ENCODE results near the gene UAP1L1. TPM values are rescaled to one million over a fixed set of nuclear protein-coding genes. Genes with fewer than 3 reads are reported as not detected.

UAP1L1 gene
- polyA plus RNA-seq, 4 donors, result 0.89 to 25.8 (median 5.3) TPM

GRCh38 chr9:137052998-137053943, 24.0 kb upstream of the UAP1L1 start:
- peak overlapping the region in 2 of 3 donors; percentile 13 to 66 for H3K4me3 ChIP-seq (ENCODE audit: low read depth in 1 of 3, low read length in 3 of 3)
- FAIRE-seq, result no peak
- peaks cover 0 to 39% (median 14%) of the 10 kb centered on the region in 3 donors for H3K27me3 ChIP-seq (ENCODE audit: control insufficient read depth in 3 of 3, insufficient read depth in 3 of 3, low read length in 3 of 3)
- 14 to 21% (median 14%) methylated on average over 48 to 71 of the region's 71 CpGs for WGBS, 3 donors
- peaks cover 4 to 32% (median 6%) of the 10 kb centered on the region in 3 donors for H3K4me1 ChIP-seq (ENCODE audit: control insufficient read depth in 3 of 3, insufficient read depth in 2 of 3, low read depth in 1 of 3, low read length in 2 of 3)
- no peak for DNase-seq
- no peak overlapping the region for H3K27ac ChIP-seq (ENCODE audit: low read depth in 1 of 3, low read length in 2 of 3)
- H3K9me3 ChIP-seq (ENCODE audit: control insufficient read depth in 2 of 2, insufficient read depth in 1 of 2, low read depth in 1 of 2, low read length in 1 of 2), result no peaks in the 10 kb centered on the region
- peaks cover 0 to 3% (median 0%) of the 10 kb centered on the region in 3 donors for H3K36me3 ChIP-seq (ENCODE audit: control insufficient read depth in 3 of 3, insufficient read depth in 2 of 3, low read depth in 1 of 3, low read length in 3 of 3)

- FAIRE-seq, result no peak
Measured at GRCh38 chr9:137053944-137054931, 23.1 kb upstream of the UAP1L1 start, which contains the start of gene ENTPD2. TSS of gene ENTPD2 (minus strand) at chr9:137054061. CDS start at chr9:137053997, 64 bp downstream.

GRCh38 chr9:137054932-137055384, 22.4 kb upstream of the UAP1L1 start:
- Histone ChIP-seq H3K36me3 (ENCODE audit: control insufficient read depth in 3 of 3, insufficient read depth in 2 of 3, low read depth in 1 of 3, low read length in 3 of 3) (peaks cover 0 to 3% (median 0%) of the 10 kb centered on the region in 3 donors), H3K4me3 (ENCODE audit: low read depth in 1 of 3, low read length in 3 of 3) (peak overlapping the region in 2 of 3 donors; percentile 64 to 66), H3K27me3 (ENCODE audit: control insufficient read depth in 3 of 3, insufficient read depth in 3 of 3, low read length in 3 of 3) (peaks cover 0 to 23% (median 8%) of the 10 kb centered on the region in 3 donors), H3K4me1 (ENCODE audit: control insufficient read depth in 3 of 3, insufficient read depth in 2 of 3, low read depth in 1 of 3, low read length in 2 of 3) (peaks cover 4 to 32% (median 6%) of the 10 kb centered on the region in 3 donors), H3K9me3 (ENCODE audit: control insufficient read depth in 2 of 2, insufficient read depth in 1 of 2, low read depth in 1 of 2, low read length in 1 of 2) (no peaks in the 10 kb centered on the region), H3K27ac (ENCODE audit: low read depth in 1 of 3, low read length in 2 of 3) (peak overlapping the region; percentile 82 to 99 (median 83))
- DNase-seq, result peak; percentile 73
- 32 to 52% (median 45%) methylated on average over 15 to 17 of the region's 17 CpGs for WGBS, 3 donors
- FAIRE-seq, result no peak

More at GRCh38 chr9:137053944-137054931, 23.1 kb upstream of the UAP1L1 start, which contains the start of gene ENTPD2:
- H3K4me1 ChIP-seq (ENCODE audit: control insufficient read depth in 3 of 3, insufficient read depth in 2 of 3, low read depth in 1 of 3, low read length in 2 of 3), result peaks cover 4 to 32% (median 6%) of the 10 kb centered on the region in 3 donors
- H3K36me3 ChIP-seq (ENCODE audit: control insufficient read depth in 3 of 3, insufficient read depth in 2 of 3, low read depth in 1 of 3, low read length in 3 of 3), result peaks cover 0 to 3% (median 0%) of the 10 kb centered on the region in 3 donors
- WGBS, 3 donors, result 12 to 18% (median 16%) methylated on average over 37 to 90 of the region's 90 CpGs
- peak within 1 kb of the TSS; percentile 82 to 99 (median 83) for H3K27ac ChIP-seq (ENCODE audit: low read depth in 1 of 3, low read length in 2 of 3)
- peaks cover 0 to 30% (median 14%) of the 10 kb centered on the region in 3 donors for H3K27me3 ChIP-seq (ENCODE audit: control insufficient read depth in 3 of 3, insufficient read depth in 3 of 3, low read length in 3 of 3)
- H3K9me3 ChIP-seq (ENCODE audit: control insufficient read depth in 2 of 2, insufficient read depth in 1 of 2, low read depth in 1 of 2, low read length in 1 of 2), result no peaks in the 10 kb centered on the region
- H3K4me3 ChIP-seq (ENCODE audit: low read depth in 1 of 3, low read length in 3 of 3), result peak within 1 kb of the TSS; percentile 20 to 66 (median 64)
- peak; percentile 88 to 92 for DNase-seq

GRCh38 chr9:137055385-137056364, 21.6 kb upstream of the UAP1L1 start:
- peaks cover 0 to under 1% (median 0%) of the 10 kb centered on the region in 3 donors for H3K36me3 ChIP-seq (ENCODE audit: control insufficient read depth in 3 of 3, insufficient read depth in 2 of 3, low read depth in 1 of 3, low read length in 3 of 3)
- peak overlapping the region in 2 of 3 donors; percentile 64 to 66 for H3K4me3 ChIP-seq (ENCODE audit: low read depth in 1 of 3, low read length in 3 of 3)
- H3K27me3 ChIP-seq (ENCODE audit: control insufficient read depth in 3 of 3, insufficient read depth in 3 of 3, low read length in 3 of 3), result peaks cover 0 to 16% (median 6%) of the 10 kb centered on the region in 3 donors
- peak; percentile 94 to 96 for DNase-seq
- H3K27ac ChIP-seq (ENCODE audit: low read depth in 1 of 3, low read length in 2 of 3), result peak overlapping the region; percentile 82 to 99 (median 83)
- 11 to 26% (median 25%) methylated on average over 24 to 28 of the region's 28 CpGs for WGBS, 3 donors
- H3K4me1 ChIP-seq (ENCODE audit: control insufficient read depth in 3 of 3, insufficient read depth in 2 of 3, low read depth in 1 of 3, low read length in 2 of 3), result peaks cover 4 to 32% (median 6%) of the 10 kb centered on the region in 3 donors
- no peaks in the 10 kb centered on the region for H3K9me3 ChIP-seq (ENCODE audit: control insufficient read depth in 2 of 2, insufficient read depth in 1 of 2, low read depth in 1 of 2, low read length in 1 of 2)
- FAIRE-seq, result no peak

GRCh38 chr9:137056739-137057415, 20.4 kb upstream of the UAP1L1 start:
- no peak overlapping the region for H3K4me3 ChIP-seq (ENCODE audit: low read depth in 1 of 3, low read length in 3 of 3)
- peaks cover 4 to 32% (median 6%) of the 10 kb centered on the region in 3 donors for H3K4me1 ChIP-seq (ENCODE audit: control insufficient read depth in 3 of 3, insufficient read depth in 2 of 3, low read depth in 1 of 3, low read length in 2 of 3)
- H3K27me3 ChIP-seq (ENCODE audit: control insufficient read depth in 3 of 3, insufficient read depth in 3 of 3, low read length in 3 of 3), result peaks cover 0 to 11% (median 6%) of the 10 kb centered on the region in 3 donors
- 33 to 60% (median 49%) methylated on average over 17 of the region's 17 CpGs for WGBS, 3 donors
- no peak overlapping the region for H3K27ac ChIP-seq (ENCODE audit: low read depth in 1 of 3, low read length in 2 of 3)
- no peaks in the 10 kb centered on the region for H3K9me3 ChIP-seq (ENCODE audit: control insufficient read depth in 2 of 2, insufficient read depth in 1 of 2, low read depth in 1 of 2, low read length in 1 of 2)
- DNase-seq, result no peak
- no peak for FAIRE-seq
- H3K36me3 ChIP-seq (ENCODE audit: control insufficient read depth in 3 of 3, insufficient read depth in 2 of 3, low read depth in 1 of 3, low read length in 3 of 3), result no peaks in the 10 kb centered on the region

- 16 to 50% (median 43%) methylated on average over 16 of the region's 16 CpGs for WGBS, 3 donors
Measured at GRCh38 chr9:137057545-137057944, 19.8 kb upstream of the UAP1L1 start.

More at GRCh38 chr9:137057545-137057944, 19.8 kb upstream of the UAP1L1 start:
- Histone ChIP-seq H3K4me3 (ENCODE audit: low read depth in 1 of 3, low read length in 3 of 3) (no peak overlapping the region), H3K27ac (ENCODE audit: low read depth in 1 of 3, low read length in 2 of 3) (no peak overlapping the region), H3K9me3 (ENCODE audit: control insufficient read depth in 2 of 2, insufficient read depth in 1 of 2, low read depth in 1 of 2, low read length in 1 of 2) (no peaks in the 10 kb centered on the region), H3K36me3 (ENCODE audit: control insufficient read depth in 3 of 3, insufficient read depth in 2 of 3, low read depth in 1 of 3, low read length in 3 of 3) (peaks cover 0 to 3% (median 0%) of the 10 kb centered on the region in 3 donors), H3K4me1 (ENCODE audit: control insufficient read depth in 3 of 3, insufficient read depth in 2 of 3, low read depth in 1 of 3, low read length in 2 of 3) (peaks cover 4 to 32% (median 6%) of the 10 kb centered on the region in 3 donors), H3K27me3 (ENCODE audit: control insufficient read depth in 3 of 3, insufficient read depth in 3 of 3, low read length in 3 of 3) (peaks cover 0 to 8% (median 4%) of the 10 kb centered on the region in 3 donors)
- DNase-seq (no peak), FAIRE-seq (no peak)
